HCT116 (cell line): ENCODE data around the gene ITGB6. TPM values are rescaled to one million over a fixed set of nuclear protein-coding genes. Genes with fewer than 3 reads are reported as not detected.

Experiments used
- ATAC-seq: fragments of 200-7000 bp; cut with Tn5 transposase; 2 replicates; pipeline ENCODE4 v1.9.1; 2020; ENCODE audit warnings: mild to moderate bottlenecking, moderate library complexity
- BruUV-seq: library from RNA; stranded (reverse); fragments of 400-500 nt; replicated peaks from 2 replicates; lab custom pipeline; 2021; lab: Mats Ljungman, UMichigan
- CTCF ChIA-PET: fragments of 300-600 bp; sonication (Branson Sonifier 250); formaldehyde crosslinking; loops from one replicate; lab custom pipeline; 2021; ENCODE audit warnings: antibody characterized with exemption; lab: Charles Lee
- POLR2A ChIA-PET: fragments of 300-600, 350-600 bp; sonication (Branson Sonifier 250); formaldehyde crosslinking; loops from one replicate; lab custom pipeline; 2021; ENCODE audit warnings: antibody characterized with exemption; lab: Charles Lee
- RAD21 ChIA-PET, 2 experiments: fragments of 300-600 bp; sonication (Branson Sonifier 250); formaldehyde crosslinking; loops; one replicate each; lab custom pipeline; 2023; ENCODE audit warnings: low total read pairs in 2 of 2; ENCODE audit not compliant: uncharacterized antibody in 2 of 2, unreplicated experiment in 2 of 2, low non-redundant PET in 1 of 2; lab: Charles Lee
- DNase-seq: peaks from one replicate; pipeline ENCODE4 v3.0.0-alpha.2; 2010; ENCODE audit warnings: low read depth, low spot score
- H2AFZ ChIP-seq: fragments of 200-600 bp; shearing (Covaris generic), sonication (generic); 2 replicates; pipeline ENCODE4 v1.6.1; 2017; ENCODE audit warnings: low read depth, mixed run types, mixed read lengths, antibody characterized with exemption, low read length; ENCODE audit not compliant: poor library complexity, severe bottlenecking
- H3K27ac ChIP-seq: 2 replicates; pipeline ENCODE4 v1.5.1; 2012; ENCODE audit warnings: low read depth, low read length
- H3K27me3 ChIP-seq: fragments of 200-600 bp; sonication (generic); 2 replicates; pipeline ENCODE4 v1.6.1; 2016; ENCODE audit warnings: mixed run types, low read length, mixed read lengths; ENCODE audit not compliant: insufficient read depth
- H3K36me3 ChIP-seq, 2 experiments: fragments of 200-500 bp in 1 of 2; fragments of 200-600 bp in 1 of 2; sonication (Bioruptor generic) in 1 of 2; sonication (generic) in 1 of 2; 2 replicates each; pipeline versions ENCODE4 v1.5.1 to v1.6.1; 2014 to 2016; ENCODE audit warnings: low read length in 2 of 2, inconsistent platforms in 1 of 2, mixed read lengths in 1 of 2, mixed run types in 1 of 2; ENCODE audit not compliant: insufficient read depth in 2 of 2, control insufficient read depth in 1 of 2
- H3K4me1 ChIP-seq, 2 experiments: fragments of 200-600 bp in 1 of 2; sonication (generic) in 1 of 2; 2 replicates each; pipeline versions ENCODE4 v1.5.1 to v1.6.1; 2012 to 2017; ENCODE audit warnings: low read length in 2 of 2, inconsistent platforms in 1 of 2, mild to moderate bottlenecking in 1 of 2, mixed read lengths in 1 of 2, mixed run types in 1 of 2, moderate library complexity in 1 of 2; ENCODE audit not compliant: insufficient read depth in 2 of 2, control insufficient read depth in 1 of 2
- H3K4me2 ChIP-seq: fragments of 200-600 bp; sonication (generic); 2 replicates; pipeline ENCODE4 v1.6.1; 2017; ENCODE audit warnings: mixed run types, low read length, mixed read lengths
- H3K4me3 ChIP-seq, 2 experiments: fragments of 200-600 bp in 1 of 2; sonication (generic) in 1 of 2; replicated peaks in 1 of 2; 2 replicates each; pipeline ENCODE4 v1.5.1; 2011 to 2016; ENCODE audit warnings: low read length in 2 of 2, control low read depth in 1 of 2, low read depth in 1 of 2, mild to moderate bottlenecking in 1 of 2, mixed read lengths in 1 of 2, mixed run types in 1 of 2
- H3K79me2 ChIP-seq: fragments of 200-600 bp; sonication (generic); 2 replicates; pipeline ENCODE4 v1.6.1; 2017; ENCODE audit warnings: mild to moderate bottlenecking, mixed run types, low read length, moderate library complexity, mixed read lengths; ENCODE audit not compliant: insufficient read depth
- H3K9ac ChIP-seq: fragments of 200-600 bp; sonication (generic); 2 replicates; pipeline ENCODE4 v1.6.1; 2016; ENCODE audit warnings: low read length, mixed read lengths
- H3K9me2 ChIP-seq: fragments of 200-600 bp; sonication (generic), shearing (Covaris generic); 2 replicates; pipeline ENCODE4 v1.6.1; 2017; ENCODE audit warnings: mixed run types, mild to moderate bottlenecking, moderate library complexity; ENCODE audit not compliant: insufficient read depth
- H3K9me3 ChIP-seq, 2 experiments: fragments of 200-500 bp in 1 of 2; fragments of 200-600 bp in 1 of 2; sonication (Bioruptor generic) in 1 of 2; sonication (generic) in 1 of 2; 2 replicates each; pipeline ENCODE4 v1.6.1; 2014 to 2017; ENCODE audit warnings: low read length in 2 of 2, mixed read lengths in 2 of 2, inconsistent platforms in 1 of 2, low read depth in 1 of 2, mild to moderate bottlenecking in 1 of 2, mixed run types in 1 of 2, moderate library complexity in 1 of 2; ENCODE audit not compliant: control insufficient read depth in 1 of 2, insufficient read depth in 1 of 2
- H4K20me1 ChIP-seq: fragments of 200-600 bp; sonication (generic), shearing (Covaris generic); 2 replicates; pipeline ENCODE4 v1.6.1; 2017; ENCODE audit warnings: mixed run types, mild to moderate bottlenecking, moderate library complexity; ENCODE audit not compliant: insufficient read depth
- CBX3 ChIP-seq: IDR thresholded peaks from 2 replicates; pipeline ENCODE4 v1.6.1; 2012; ENCODE audit warnings: low read depth
- CEBPB ChIP-seq: IDR thresholded peaks from 2 replicates; pipeline ENCODE4 v1.6.1; 2012; ENCODE audit warnings: low read depth
- EGR1 ChIP-seq: IDR thresholded peaks from 2 replicates; pipeline ENCODE4 v1.6.1; 2012; ENCODE audit warnings: low read depth
- ELF1 ChIP-seq: IDR thresholded peaks from 2 replicates; pipeline ENCODE4 v1.6.1; 2012; ENCODE audit warnings: low read depth, borderline replicate concordance
- EZH2 ChIP-seq: fragments of 200-600 bp; sonication (generic); IDR thresholded peaks from 2 replicates; pipeline ENCODE4 v1.6.1; 2017; ENCODE audit warnings: antibody characterized with exemption, mixed run types
- EZH2phosphoT487 ChIP-seq: fragments of 200-600 bp; IDR thresholded peaks from 2 replicates; pipeline ENCODE4 v1.6.1; 2018; ENCODE audit warnings: antibody characterized with exemption, borderline replicate concordance
- JUND ChIP-seq: IDR thresholded peaks from 2 replicates; pipeline ENCODE4 v1.6.1; 2012
- POLR2A ChIP-seq: IDR thresholded peaks from 2 replicates; pipeline ENCODE4 v1.7.0; 2011; ENCODE audit warnings: borderline replicate concordance; ENCODE audit not compliant: insufficient read depth, insufficient read length; ENCODE audit errors: extremely low read depth
- POLR2AphosphoS5 ChIP-seq: IDR thresholded peaks from 2 replicates; pipeline ENCODE4 v1.6.1; 2011; ENCODE audit warnings: mild to moderate bottlenecking, low read depth, low read length, moderate library complexity
- RAD21 ChIP-seq: IDR thresholded peaks from 2 replicates; pipeline ENCODE4 v1.6.1; 2012; ENCODE audit warnings: low read depth, mild to moderate bottlenecking
- SP1 ChIP-seq: IDR thresholded peaks from 2 replicates; pipeline ENCODE4 v1.6.1; 2012; ENCODE audit warnings: low read depth
- SRF ChIP-seq: IDR thresholded peaks from 2 replicates; pipeline ENCODE4 v1.6.1; 2012; ENCODE audit warnings: low read depth
- TCF7L2 ChIP-seq: IDR thresholded peaks from 2 replicates; pipeline ENCODE4 v1.7.0; 2011; ENCODE audit warnings: borderline replicate concordance, inconsistent platforms; ENCODE audit not compliant: insufficient read depth, insufficient read length; ENCODE audit errors: extremely low read depth
- ZBTB33 ChIP-seq: IDR thresholded peaks from 2 replicates; pipeline ENCODE4 v1.6.1; 2011; ENCODE audit warnings: mild to moderate bottlenecking, low read length, moderate library complexity; ENCODE audit not compliant: insufficient replicate concordance; ENCODE audit errors: extremely low read depth
- ZFX ChIP-seq: fragments of 450-650 bp; IDR thresholded peaks from 2 replicates; pipeline ENCODE4 v1.6.1; 2017
- ZNF274 ChIP-seq: fragments of 200-500 bp; sonication (Bioruptor generic); IDR thresholded peaks from 2 replicates; pipeline ENCODE4 v1.6.1; 2014; ENCODE audit warnings: mild to moderate bottlenecking, low read depth, low read length, inconsistent platforms
- intact Hi-C: fragments of 100-400 bp; cut with micrococcal nuclease; formaldehyde crosslinking; loops from 2 replicates; pipeline ENCODE4 v1.10.0; 2022
- total RNA-seq: library from RNA; stranded (reverse); gene quantifications from one replicate; pipeline ENCODE4 v1.2.1, GENCODE V29; 2021; ENCODE audit not compliant: unreplicated experiment
- TF ChIP-seq, protein P1 (sequence below): IDR thresholded peaks from 2 replicates; pipeline ENCODE4 v1.6.1; 2012

ITGB6 gene
- total RNA-seq, 1 experiment from 2014 or later = 0.12 TPM

- intact Hi-C loops = no loop called here
- no peaks in the 10 kb centered on the region; the same call in 1 of the 2 replicates for H3K27me3 ChIP-seq
- H3K9ac ChIP-seq = no peak overlapping the region
- no peak for ATAC-seq
- no peak for TF ChIP-seq ZBTB33
- TF ChIP-seq RAD21 = no peak
- TF ChIP-seq POLR2AphosphoS5 = no peak
- no peak for TF ChIP-seq ZFX
- TF ChIP-seq CEBPB = no peak
- TF ChIP-seq EGR1 = no peak
- no peak for TF ChIP-seq ELF1
- no peak for TF ChIP-seq POLR2A
- no peaks in the 10 kb centered on the region for H3K9me2 ChIP-seq
- no TSS peak for BruUV-seq
- no peaks in the 10 kb centered on the region for H3K79me2 ChIP-seq
- RAD21 ChIA-PET = no interaction called here
- H3K27ac ChIP-seq = no peak overlapping the region
- H3K4me3 ChIP-seq = no peak overlapping the region
- no peaks in the 10 kb centered on the region for H4K20me1 ChIP-seq
- H2AFZ ChIP-seq = no peak overlapping the region
- no peak for DNase-seq
- H3K4me1 ChIP-seq = peaks cover 10 to 15% of the 10 kb centered on the region in 2 experiments
- POLR2A ChIA-PET = no interaction called here
- no peak overlapping the region for H3K4me2 ChIP-seq
- no peaks in the 10 kb centered on the region for H3K36me3 ChIP-seq
- CTCF ChIA-PET = no interaction called here
- H3K9me3 ChIP-seq = no peaks in the 10 kb centered on the region
Observed at GRCh38 chr2:160200921-160201320, 849 bp upstream of the ITGB6 start.

- ChIA-PET CTCF (no interaction called here), RAD21 (no interaction called here), POLR2A (no interaction called here)
- ATAC-seq (no peak), DNase-seq (no peak)
- H3K36me3 ChIP-seq = no peaks in the 10 kb centered on the region
- no peak overlapping the region for H3K4me2 ChIP-seq
- no peaks in the 10 kb centered on the region; the same call in 1 of the 2 replicates for H3K27me3 ChIP-seq
- no peaks in the 10 kb centered on the region for H4K20me1 ChIP-seq
- H2AFZ ChIP-seq = no peak overlapping the region
- BruUV-seq = no TSS peak
- no peaks in the 10 kb centered on the region for H3K4me1 ChIP-seq
- H3K9ac ChIP-seq = no peak overlapping the region
- H3K27ac ChIP-seq = no peak overlapping the region
- intact Hi-C loops = no loop called here
- H3K4me3 ChIP-seq = no peak overlapping the region
- no peak for TF ChIP-seq JUND
- TF ChIP-seq POLR2A = no peak
- no peak for TF ChIP-seq CBX3
- TF ChIP-seq ZFX = no peak
- no peak for TF ChIP-seq RAD21
- TF ChIP-seq, protein P1, sequence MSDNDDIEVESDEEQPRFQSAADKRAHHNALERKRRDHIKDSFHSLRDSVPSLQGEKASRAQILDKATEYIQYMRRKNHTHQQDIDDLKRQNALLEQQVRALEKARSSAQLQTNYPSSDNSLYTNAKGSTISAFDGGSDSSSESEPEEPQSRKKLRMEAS = no peak
- TF ChIP-seq EZH2phosphoT487 = no peak
- TF ChIP-seq ZNF274 = no peak
- TF ChIP-seq EGR1 = no peak
- TF ChIP-seq EZH2 = no peak
- TF ChIP-seq SP1 = no peak
- no peak for TF ChIP-seq ZBTB33
- no peak for TF ChIP-seq TCF7L2
- no peak for TF ChIP-seq ELF1
- no peak for TF ChIP-seq SRF
- no peaks in the 10 kb centered on the region for H3K9me3 ChIP-seq
- no peaks in the 10 kb centered on the region for H3K79me2 ChIP-seq
- no peaks in the 10 kb centered on the region for H3K9me2 ChIP-seq
Observed at GRCh38 chr2:160199053-160199452, 1.0 kb downstream of the ITGB6 start.
